PC-3 (cell line): ENCODE results near the gene ELMO2.

ENCODE experiments used
- CTCF ChIP-seq: fragments of 300-600 bp; sonication (generic); conservative IDR thresholded peaks from 2 replicates; pipeline ENCODE4 v1.5.1; 2017; ENCODE audit warnings: antibody characterized with exemption, low read depth, mild to moderate bottlenecking, low read length
- EZH2 ChIP-seq: fragments of 300-600 bp; sonication (generic); IDR thresholded peaks from one replicate; pipeline ENCODE4 v1.6.1; 2017; ENCODE audit warnings: antibody characterized with exemption, mild to moderate bottlenecking, low read length; ENCODE audit not compliant: unreplicated experiment
- EZH2phosphoT487 ChIP-seq: fragments of 300-600 bp; sonication (generic); IDR thresholded peaks from 2 replicates; pipeline ENCODE4 v1.6.1; 2018; ENCODE audit warnings: mild to moderate bottlenecking, antibody characterized with exemption, low read length, borderline replicate concordance

DNA sequence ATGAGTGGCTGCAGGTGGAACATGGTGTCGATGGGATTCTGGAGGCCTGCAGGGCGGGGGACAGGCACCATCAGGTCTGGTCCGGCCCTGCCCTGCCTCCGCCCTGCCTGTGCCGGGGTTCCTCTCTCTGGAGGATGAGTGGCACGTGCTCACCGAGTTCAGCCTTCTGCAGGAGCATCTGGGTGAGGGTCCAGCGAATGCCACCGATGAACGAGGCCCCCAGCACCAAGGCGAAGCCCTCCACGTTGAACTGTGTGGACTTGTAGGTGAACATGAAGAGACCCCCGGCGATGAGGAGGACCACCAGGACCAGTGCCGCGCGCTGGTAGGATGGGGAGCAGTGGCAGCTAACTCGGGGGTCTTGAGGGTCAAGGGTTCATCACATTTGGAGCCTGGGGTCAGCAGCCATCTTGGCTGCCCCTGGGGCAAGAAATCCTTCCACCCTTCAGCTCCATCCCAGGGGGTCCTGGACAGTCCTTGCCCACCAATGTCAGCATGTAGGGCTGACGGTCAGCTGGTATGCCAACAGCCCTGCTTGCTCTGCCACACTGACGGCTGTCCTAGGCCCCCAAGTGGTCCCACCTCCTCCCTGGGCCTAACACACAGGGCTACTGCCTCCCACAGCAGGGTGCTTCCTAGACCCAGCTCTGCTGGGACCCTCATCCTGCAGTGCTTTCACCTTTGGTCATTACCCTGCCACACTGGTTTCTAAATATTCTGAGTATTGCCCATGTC is 51.3 kb downstream of the ELMO2 start:
- TF ChIP-seq CTCF (no peak), EZH2 (no peak), EZH2phosphoT487 (no peak)
